Inflammatory macrophage (primary cell): ENCODE data around the gene PRH1.

Source experiments
- DNase-seq, 2 donors: peaks; one replicate each; pipeline ENCODE4 v3.0.0-alpha.2; 2020 to 2022
- total RNA-seq, 18 experiments: gene quantifications; one replicate each; lab custom pipeline; 2026; ENCODE audit warnings: mixed read lengths in 6 of 18, inconsistent platforms in 2 of 18; lab: John Stamatoyannopoulos, UW

Gene PRH1
- total RNA-seq = 0.52 to 3.7 (median 1.3) reads per million in 18 experiments

DNA sequence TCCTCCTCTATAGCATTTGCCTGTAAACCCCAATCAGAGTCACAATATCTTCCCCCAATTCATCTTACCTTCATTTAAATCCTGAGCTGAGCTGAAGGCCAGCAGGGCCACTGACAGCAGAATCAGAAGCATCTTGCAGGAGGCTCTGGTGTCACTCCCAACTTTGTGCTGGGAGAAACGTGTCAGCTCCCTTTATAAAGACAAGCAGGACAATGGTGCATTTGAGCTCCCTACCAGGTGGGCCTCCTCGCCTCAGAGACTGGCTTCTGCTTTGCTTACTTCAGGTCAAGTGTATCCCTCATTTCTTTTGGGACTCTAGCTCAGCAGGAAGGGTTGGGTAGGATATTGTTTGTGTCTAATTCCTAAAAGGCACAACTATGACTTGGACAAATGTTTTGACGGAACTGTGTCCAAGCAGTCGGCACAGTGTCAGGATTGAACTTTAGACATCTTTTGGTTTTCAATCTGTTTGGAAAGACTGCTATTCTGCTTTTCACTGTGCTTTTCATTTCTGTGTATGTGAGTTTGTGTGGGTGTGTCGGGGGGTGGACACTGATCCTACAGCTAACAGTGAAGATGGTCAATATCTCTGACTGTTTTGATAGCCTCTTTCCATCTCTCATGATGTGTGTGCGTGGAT is at the start of gene PRH1:
TSS of gene PRH1 (minus strand) at position 170 of the 640 bp plus-strand sequence. CDS start at position 132, 38 bp downstream.
- DNase-seq = no peak

DNA sequence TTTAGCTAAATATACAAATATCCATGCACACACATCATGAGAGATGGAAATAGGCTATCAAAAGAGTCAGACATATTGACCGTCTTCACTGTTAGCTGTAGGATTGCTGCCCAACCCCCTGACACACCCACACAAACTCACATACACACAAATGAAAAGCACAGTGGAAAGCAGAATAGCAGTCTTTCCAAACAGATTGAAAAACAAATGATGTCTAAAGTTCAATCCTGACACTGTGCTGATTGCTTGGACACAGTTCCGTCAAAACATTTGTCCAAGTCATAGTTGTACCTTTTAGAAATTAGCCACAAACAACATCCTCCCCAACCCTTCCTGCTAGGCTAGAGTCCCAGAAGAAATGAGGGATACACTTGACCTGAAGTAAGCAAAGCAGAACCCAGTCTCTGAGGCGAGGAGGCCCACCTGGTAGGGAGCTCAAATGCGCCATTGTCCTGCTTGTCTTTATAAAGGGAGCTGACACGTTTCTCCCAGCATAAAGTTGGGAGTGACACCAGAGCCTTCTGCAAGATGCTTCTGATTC is 44.8 kb upstream of the PRH1 start, which contains the start of gene PRH2:
TSS of gene PRH2 (plus strand) at position 491 of the 541 bp plus-strand sequence. CDS start at position 529, 38 bp downstream.
- DNase-seq = no peak

DNA sequence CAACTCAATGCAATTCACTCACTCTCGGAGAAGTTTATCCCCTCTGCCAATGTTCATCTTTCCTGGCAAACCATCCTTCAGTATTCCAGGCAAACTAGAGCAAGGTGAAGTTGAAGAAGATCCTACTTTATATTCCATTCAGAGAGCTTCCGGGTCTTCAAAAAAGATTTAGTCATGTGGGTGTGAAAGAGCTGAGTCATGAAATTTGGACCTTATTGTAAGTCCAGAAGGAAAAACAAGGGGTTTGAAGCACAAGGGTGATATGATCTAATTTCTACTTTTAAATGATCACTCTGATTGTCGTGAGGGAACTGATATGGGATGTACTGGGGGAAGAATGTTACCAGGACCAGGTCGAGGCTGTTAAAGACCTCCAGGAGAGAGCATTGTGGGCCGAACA is 42.2 kb upstream of the PRH1 start:
- DNase-seq = no peak

DNA sequence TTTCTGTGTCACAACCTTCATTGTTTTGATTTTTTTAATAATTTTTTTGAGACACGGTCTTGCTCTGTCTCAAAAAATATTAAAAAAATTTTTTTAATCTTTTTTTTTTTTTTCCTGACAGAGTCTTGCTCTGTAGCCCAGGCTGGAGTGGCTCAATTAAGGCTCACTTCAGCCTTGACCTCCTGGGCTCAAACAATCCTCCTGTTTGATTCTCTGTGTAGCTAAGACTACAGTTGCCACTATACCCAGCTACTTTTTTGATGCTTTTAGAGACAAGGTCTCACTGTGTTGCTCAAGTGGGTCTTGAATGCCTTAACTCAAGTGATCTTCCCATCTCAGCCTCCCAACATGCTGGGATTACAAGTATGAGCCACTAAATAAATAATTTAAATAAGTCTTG is 35.8 kb upstream of the PRH1 start:
- DNase-seq = no peak

DNA sequence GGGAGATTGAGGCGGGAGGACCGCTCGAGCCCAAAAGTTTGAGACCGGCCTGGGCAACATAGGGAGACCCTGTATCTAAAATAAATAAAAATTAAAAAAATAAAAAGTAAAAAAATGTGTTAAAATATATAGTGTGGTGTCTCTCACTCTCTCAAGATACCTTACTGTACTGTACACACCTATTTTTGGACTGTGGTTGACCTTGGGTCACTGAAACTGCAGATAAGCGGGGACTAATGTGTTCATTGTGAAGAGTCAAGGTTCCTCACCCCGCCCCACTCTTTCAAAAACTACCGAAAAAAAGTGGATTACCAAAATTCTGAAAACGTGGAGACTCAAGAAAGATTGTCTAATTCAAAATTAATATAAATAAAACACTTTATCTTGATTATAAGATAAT is 26.3 kb upstream of the PRH1 start:
- no peak for DNase-seq

DNA sequence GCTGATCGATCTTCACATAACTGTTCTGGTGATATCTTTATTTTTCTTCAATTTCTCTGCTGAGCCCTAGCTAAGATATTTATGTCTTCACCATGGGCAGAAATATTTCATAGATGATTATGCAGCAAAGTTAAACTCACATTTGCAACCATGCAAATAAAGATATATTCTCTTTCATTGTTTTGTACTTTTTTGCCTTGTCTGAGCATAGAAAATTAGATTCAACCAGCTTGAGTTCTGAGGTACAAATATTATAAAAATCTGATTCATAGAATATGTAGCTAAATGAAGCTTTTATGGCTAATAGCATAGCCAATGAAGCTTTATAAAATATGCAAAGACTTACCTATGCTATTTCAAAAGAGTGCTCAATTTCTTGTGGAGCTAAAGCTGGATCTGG is 25.4 kb upstream of the PRH1 start, which contains the start of gene TAS2R13:
TSS of gene TAS2R13 (minus strand) at position 101 of the 400 bp plus-strand sequence. CDS start 264 bp downstream, outside the sequence.
- no peak for DNase-seq

DNA sequence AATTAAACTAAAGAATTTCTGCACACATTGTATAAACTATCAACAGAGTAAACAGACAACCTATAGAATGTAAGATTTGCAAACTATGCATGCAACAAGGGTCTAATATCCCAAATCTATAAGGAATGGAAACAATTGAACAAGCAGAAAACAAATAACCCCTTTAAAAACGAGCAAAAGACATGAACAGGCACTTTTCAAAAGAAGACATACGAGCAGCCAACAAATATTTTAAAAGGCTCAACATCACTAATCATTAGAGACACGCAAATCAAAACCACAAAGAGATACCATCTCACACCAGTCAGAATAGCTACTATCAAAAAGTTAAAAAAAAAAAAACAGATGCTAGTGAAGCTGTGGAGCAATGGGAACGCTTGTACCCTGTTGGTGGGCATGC is 20.6 kb upstream of the PRH1 start:
- DNase-seq = no peak

DNA sequence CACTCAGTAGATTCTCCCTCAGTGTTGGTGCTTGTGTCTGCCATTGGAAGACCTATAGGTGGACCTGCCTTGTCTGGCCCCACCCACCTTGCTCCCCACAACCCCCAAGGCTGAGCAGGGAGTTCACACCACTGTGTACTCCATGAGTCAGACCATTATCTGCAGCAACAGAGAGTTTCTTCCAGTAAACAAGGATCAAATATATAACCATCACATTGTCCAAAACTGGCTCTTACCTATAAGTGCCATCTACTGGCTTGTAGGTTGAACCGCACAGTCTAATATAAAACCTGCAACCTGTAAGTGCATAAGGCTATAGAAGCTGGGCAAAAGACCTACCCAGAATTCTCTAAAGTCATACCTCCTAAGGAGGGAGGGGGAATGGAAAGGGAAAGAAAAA is 17.4 kb upstream of the PRH1 start:
- no peak for DNase-seq

DNA sequence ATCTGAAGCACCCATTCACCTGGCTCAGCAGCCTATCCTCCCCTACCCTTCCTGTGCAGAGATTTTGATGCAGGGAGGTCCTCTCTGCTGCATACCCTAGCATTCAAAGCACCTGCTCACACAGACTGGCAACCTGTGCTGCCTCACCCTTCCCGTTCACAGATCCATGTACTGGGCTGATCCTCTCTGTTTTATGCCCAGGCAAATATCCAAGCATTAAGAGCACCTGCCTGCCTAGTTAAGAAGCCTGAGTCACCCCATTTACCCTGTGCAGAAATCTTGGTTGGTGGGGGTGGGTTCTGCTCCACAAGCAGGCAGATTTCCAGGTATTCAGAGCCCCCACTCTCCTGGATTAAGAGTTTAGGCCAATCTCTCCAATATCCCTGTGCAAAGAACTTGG is 16.9 kb upstream of the PRH1 start:
- DNase-seq = no peak

DNA sequence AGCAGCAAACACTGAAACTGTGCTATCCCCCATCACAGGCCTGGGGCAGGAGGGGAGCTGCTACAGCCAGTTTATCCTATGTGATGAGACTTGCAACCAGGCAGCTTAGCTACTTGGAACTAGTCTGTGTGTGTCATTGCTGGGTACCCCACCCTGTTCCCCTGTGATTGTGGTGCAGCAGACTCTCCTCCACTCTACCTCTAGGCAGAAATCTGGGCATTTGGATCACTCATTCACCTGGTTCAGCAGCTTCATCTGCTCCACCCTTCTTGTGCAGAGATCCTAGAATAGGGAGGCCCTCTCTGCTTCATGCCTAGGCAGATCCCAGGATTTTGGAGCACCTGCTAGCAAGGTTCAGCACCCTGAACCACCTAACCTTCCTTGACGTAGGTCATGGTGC is 16.5 kb upstream of the PRH1 start:
- DNase-seq = no peak

DNA sequence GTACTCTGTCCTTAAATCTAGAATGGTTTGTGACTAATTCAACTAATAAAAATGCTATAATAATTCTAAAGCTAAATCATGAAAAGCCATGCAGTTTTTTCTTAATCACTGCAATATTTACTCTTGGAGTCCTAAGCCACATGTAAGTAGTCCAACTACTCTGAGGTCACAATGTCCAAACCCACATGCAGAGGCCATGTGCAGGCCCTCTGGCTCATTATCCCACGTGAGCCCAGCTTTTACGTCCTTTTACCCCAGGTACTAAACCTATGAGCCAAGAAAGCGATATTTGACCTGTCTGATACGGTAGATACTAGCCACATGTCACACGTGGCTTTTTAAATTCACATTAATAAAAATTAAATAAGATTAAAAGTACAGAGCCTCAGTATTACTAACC is 12.8 kb upstream of the PRH1 start:
- DNase-seq = no peak

DNA sequence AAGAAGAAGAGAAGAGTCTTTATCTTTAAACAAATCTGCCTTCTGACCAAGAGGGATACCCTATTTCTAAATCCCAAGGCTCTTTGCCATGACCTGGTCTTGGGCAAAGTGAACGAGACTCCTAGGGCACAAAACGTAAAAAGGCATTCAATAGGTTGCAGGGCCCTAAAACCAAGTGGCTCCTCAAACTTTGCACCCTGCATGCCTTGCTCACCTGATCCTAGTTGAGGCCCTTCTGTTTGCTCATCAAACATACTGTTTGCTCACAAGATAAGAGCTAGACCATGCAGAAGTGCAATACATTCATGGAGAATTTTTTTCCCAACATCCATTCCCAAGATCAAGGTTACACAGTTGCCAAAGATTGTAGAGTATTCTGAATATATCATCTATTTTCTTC is 7.9 kb upstream of the PRH1 start:
- DNase-seq = no peak

DNA sequence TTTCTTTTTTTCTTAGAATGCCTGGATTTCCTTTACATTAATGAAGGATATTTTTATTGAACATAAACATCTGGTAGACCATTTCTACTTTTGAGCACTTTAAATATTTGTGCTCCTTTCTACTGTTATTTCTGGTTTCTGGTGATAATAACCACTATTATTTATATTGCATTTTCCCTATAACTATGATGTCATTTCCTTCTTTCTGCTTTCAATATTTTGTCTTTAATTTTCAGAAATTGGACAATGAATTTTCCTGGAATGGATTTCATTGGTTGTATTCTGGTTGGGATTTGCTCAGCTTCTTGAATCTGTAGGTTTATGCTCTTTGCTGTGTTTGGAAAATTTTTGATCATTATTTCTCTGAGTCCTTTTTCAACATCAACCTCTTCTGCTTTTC is 5.2 kb upstream of the PRH1 start:
- no peak for DNase-seq

DNA sequence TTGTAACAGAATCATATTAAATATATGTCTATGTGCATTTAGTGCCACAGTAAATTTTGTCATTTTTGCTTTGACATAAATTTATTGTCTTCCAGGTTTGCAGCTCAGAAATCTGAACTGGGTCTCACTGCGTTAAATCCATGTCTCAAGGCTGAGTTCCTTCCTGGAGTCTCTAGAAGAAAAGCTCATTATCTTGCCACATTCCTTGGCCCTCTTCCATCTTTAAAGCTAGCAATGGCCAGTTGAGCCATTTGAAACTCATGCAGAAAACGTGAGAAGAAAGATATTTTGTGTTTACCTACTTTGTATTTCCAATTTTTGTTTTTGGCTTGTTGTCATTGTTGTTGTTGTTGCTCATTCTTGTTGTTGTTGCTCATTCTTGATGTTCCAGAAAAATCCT is 10.7 kb downstream of the PRH1 start:
- no peak for DNase-seq

DNA sequence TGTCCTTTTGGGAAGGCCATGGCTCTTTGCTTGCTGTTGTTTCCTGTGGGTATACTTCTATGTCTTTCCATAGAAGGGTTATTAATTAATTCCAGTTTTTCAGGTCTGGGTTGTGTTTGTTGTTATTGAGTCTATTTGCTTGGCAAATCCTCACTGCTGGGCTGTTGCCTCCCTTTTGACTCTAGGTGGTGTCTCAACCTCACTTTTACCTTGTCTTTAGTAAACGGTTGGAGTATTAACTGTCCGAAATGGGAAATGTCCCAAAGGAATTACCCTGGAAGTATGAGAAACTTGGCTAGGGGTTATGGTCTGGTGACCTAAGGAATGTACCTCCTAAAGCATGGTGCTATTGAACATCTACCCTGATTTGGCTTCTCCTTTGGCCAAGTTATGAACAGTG is 16.7 kb downstream of the PRH1 start:
- no peak for DNase-seq

DNA sequence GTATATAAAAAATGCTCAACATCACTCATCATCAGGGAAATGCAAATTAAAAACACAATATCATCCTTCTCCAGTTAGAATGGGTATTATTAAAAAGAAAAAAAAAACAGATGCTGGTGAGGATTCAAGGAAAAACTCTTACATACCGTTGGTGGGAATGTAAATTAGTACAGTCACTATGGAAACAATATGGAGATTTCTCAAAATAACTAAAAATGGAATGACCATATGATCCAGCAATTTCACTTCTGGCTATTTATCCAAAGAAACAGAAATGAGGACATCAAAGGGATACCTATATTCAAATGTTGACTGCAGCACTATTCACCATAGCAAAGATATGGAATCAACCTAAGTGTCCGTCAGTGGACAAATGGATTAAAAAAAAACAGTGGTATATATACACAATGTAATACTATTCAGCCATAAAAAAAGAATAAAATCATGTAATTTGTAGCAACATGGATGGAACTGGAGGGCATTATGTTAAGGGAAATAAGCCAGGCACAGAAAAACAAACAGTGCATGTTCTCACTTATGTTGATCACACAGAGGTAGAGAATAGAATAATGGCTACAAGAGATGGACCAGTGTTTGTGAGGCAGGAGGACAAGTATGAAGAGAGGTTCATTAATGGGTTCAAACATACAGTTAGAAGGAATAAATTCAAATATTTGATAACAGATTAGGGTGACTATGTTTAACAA is 20.4 kb downstream of the PRH1 start:
- DNase-seq = no peak

DNA sequence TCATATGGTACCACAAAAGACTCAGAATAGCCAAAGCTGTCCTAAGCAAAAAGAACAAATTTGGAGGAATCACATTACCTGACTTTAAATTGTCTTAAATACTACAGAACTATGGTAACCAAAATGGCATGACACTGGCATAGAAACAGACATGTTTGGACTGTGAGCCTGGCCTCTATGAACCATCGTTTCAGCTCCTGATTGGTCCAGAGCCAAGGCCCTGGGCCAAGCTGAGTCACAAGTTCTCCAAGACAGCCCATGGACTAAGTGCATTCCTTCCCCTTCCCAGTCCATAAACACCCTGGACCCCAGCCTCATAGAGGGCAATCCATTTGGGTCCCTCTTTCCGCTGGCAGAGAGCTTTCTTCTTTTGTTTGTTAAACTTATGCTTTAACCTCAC is 22.7 kb downstream of the PRH1 start:
- no peak for DNase-seq

DNA sequence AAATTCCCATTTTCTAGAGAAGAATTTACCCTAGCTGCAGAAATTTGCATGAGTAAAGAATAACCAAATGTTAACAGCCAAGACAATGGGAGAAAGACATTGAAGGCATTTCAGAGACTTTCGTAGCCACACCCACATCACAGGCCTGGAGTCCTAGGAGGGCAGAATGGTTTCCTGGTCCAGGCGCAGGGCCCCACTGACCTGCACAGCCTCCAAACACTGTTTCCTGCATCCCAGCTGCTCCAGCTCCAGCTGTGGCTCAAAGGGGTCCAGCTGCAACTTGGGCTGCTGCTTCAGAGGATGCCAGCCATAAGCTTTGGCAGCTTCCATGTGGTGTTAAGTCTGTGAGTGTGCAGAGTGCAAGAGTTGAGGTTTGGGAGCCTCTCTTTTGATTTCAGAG is 28.2 kb downstream of the PRH1 start:
- DNase-seq = no peak

DNA sequence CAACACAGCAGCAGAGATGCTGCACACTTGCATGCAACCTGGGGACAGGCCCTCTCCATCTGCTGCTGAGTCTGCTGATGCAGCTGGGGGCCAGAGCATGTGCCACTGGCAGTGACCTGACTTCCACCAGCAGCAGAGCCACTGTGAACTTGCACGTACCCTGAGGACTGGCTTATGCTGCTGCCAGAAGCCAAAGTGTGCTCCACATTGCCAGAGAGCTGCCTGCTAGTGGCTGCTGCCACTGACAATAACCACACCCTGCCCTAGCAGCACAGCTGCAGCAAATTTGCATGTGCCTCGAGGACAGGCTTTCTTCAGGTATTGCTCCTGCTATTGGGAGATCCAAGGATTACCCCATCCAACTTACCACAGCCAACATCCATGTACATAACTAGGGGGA is 30.3 kb downstream of the PRH1 start:
- DNase-seq = no peak

DNA sequence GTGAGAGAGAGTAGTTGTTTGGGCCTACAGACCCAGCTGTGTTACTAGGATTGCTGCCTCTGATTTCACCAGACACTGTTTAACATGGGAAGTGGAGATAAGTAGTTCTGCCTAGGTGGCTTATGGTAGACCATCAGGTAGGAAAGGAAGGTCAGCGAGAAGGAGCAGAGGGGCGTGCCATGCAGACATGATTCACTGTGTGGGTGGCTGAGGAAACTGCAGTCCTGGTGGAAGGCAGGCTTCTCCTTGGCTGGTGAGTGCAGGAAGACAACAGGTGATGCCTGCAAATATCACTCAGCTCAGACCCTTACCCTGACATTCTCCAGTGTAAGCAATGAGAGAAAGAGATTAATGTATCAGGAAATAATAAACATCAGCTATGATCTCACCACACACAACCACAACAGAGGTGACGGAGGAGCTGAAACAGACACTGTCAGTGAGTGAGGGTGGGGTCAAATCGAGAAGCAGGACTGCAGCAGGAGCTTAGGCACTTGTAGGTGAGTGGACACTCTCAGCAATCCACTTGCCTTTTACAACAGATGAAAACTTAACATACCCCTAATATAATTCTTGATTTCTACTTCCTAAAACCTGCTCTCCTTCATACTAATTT is 32.7 kb downstream of the PRH1 start:
- no peak for DNase-seq

DNA sequence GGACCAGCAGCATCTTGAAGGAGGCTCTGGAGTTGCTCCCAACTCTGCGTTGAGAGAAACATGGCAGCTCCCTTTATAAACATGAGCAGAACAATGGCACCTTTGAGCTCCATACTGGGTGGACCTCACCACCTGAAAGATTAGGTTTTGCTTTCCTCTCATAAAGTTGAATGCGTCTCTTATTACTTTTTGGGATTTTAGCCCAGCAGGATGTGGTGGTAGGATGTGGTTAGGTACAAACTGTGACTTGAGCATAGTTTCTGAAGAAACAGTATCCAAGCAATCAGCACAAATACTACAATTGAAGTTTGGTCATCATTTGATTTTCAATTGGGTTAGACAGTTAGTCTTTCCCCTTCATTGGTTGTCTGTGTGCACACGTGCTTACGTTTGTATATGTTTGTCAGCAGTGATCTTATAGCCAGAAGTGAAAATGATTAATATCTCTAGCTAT is 34.6 kb downstream of the PRH1 start, which contains the start of gene PRR4:
TSS of gene PRR4 (minus strand) at position 51 of the 454 bp plus-strand sequence. CDS start at position 13, 38 bp downstream.
- DNase-seq = no peak

DNA sequence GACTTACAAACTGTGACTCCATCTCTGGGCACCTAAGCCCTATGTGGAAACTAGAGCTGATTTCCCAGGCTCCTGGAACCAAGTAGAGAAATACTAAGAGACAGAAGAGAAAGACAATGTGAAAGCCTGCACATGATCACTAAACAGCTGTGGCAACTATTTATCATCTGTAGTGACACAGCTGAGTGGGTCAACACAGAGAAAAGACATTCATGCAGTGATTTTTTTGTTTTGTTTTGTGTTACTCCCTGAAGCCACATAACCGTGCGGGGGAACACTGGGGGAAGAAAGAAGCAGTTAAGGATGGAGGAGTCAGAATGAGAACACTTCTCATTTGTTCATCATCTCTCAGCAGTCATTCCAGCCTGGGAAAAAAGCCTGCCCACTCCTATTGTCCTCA is 36.3 kb downstream of the PRH1 start:
- no peak for DNase-seq

DNA sequence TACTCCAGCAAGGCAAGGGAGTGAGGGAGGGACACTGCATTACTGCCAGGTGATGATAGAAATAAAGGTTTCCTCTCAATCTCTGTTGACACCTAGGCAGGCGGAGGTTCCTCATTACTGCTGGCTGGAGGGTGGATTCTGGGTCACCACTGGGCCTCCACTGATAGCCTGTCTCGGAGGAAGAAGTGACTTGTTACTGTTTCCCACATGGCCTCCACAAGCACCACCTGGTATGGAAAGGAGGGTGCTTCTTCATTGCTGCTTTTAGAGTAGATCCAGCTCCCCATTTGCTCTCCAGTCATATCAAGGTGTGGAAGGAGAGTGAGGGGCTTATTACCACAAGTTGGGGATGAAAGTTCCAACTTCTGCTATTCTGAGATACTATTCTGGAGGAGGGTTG is 41.2 kb downstream of the PRH1 start:
- no peak for DNase-seq
